ENCODE results near the gene RUNX1. TPM values are rescaled to one million over a fixed set of nuclear protein-coding genes. Genes with fewer than 3 reads are reported as not detected.

Gene RUNX1
- total and polyA plus RNA-seq, 10 of the 15 experiments (the other 5 are each of a cell fraction or from before 2014, with no cell fraction given), result 0.90 to 15.2 (median 4.1) TPM

DNA sequence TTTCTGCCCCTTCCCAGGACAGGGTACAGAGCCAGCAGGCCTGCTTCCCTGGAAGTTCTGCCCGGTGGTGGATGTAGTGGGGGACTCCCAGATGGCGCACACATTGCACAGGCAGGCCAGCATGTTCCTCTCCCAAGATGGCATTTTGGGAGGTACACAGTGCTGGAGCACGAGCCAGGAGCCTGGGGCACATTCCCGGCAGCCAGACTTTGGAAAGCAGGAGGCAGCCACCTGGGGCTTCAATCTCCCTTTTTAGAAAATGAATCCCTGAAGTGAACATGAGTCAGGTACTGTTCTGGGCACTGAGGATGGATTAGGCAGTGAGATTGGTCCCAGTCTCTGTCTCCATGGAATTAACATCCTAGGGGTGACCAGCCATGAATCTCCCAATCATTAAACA lies 56.9 kb downstream of the RUNX1 start:
- Histone ChIP-seq H3K9me3 (replicated peaks; ENCODE audit: control insufficient read depth, insufficient read depth, low read length) (no peaks in the 10 kb centered on the region), H3K79me2 (ENCODE audit: control insufficient read depth, insufficient read depth, low read length) (no peaks in the 10 kb centered on the region), H3K36me3 (ENCODE audit: control insufficient read depth in 2 of 2, insufficient read depth in 2 of 2, low read length in 1 of 2) (no peaks in the 10 kb centered on the region), H3K9ac (ENCODE audit: control insufficient read depth, insufficient read depth, low read length) (no peak overlapping the region), H3K27me3 (replicated peaks in 1 of 2; ENCODE audit: control insufficient read depth in 2 of 2, insufficient read depth in 2 of 2, low read length in 1 of 2) (peaks cover 0 to 4% of the 10 kb centered on the region in 2 experiments; a peak in 2 of 4 replicates), H3K4me3 (no peak overlapping the region), H4K20me1 (ENCODE audit: control insufficient read depth, insufficient read depth) (no peaks in the 10 kb centered on the region), H3K4me1 (ENCODE audit: control insufficient read depth, insufficient read depth, low read length) (peaks cover 16% of the 10 kb centered on the region), H3K27ac (ENCODE audit: control insufficient read depth, insufficient read depth) (no peak overlapping the region), H3K4me2 (ENCODE audit: control insufficient read depth, insufficient read depth) (no peak overlapping the region), H2AFZ (ENCODE audit: control insufficient read depth, low read depth, low read length) (no peak overlapping the region)
- DNase-seq (ENCODE audit: low read depth, low spot score) (no peak), FAIRE-seq (no peak), ATAC-seq (no peak)
- SMC1A ChIA-PET (ENCODE audit: uncharacterized antibody, unreplicated experiment), result no interaction called here
- POLR2A ChIA-PET, result no interaction called here
- no TSS peak for BruUV-seq (replicated peaks)
- TF ChIP-seq NR2C2 (IDR thresholded peaks at IDR 0.05; ENCODE audit: borderline replicate concordance, control insufficient read depth, insufficient read length, low read depth) (no peak), SKIL (IDR thresholded peaks at IDR 0.05; ENCODE audit: low read depth, poor library complexity, severe bottlenecking) (no peak)
- RAD21 ChIA-PET (ENCODE audit: unreplicated experiment), result no interaction called here
- 49% methylated on average over 4 of the region's 4 CpGs for WGBS (ENCODE audit: insufficient coverage, insufficient replicate concordance, low lambda C conversion rate, missing lambda C conversion rate)
- intact Hi-C loops (cut with micrococcal nuclease; ENCODE audit: unreplicated experiment) (no loop called here), in situ Hi-C loops (cut with MboI) (no loop called here)
- CTCF ChIA-PET, result no interaction called here

GRCh38 chr21:34991366-34991957 lies 57.6 kb downstream of the RUNX1 start:
- POLR2A ChIA-PET, result no interaction called here
- CTCF ChIA-PET, result no interaction called here
- ATAC-seq (no peak), FAIRE-seq (no peak), DNase-seq (ENCODE audit: low read depth, low spot score) (no peak)
- Histone ChIP-seq H3K4me2 (ENCODE audit: control insufficient read depth, insufficient read depth) (no peak overlapping the region), H2AFZ (ENCODE audit: control insufficient read depth, low read depth, low read length) (no peak overlapping the region), H3K4me1 (ENCODE audit: control insufficient read depth, insufficient read depth, low read length) (peaks cover 22% of the 10 kb centered on the region), H3K27me3 (replicated peaks in 1 of 2; ENCODE audit: control insufficient read depth in 2 of 2, insufficient read depth in 2 of 2, low read length in 1 of 2) (peaks cover 0 to 4% of the 10 kb centered on the region in 2 experiments; a peak in 2 of 4 replicates), H3K27ac (ENCODE audit: control insufficient read depth, insufficient read depth) (no peak overlapping the region), H3K79me2 (ENCODE audit: control insufficient read depth, insufficient read depth, low read length) (no peaks in the 10 kb centered on the region), H4K20me1 (ENCODE audit: control insufficient read depth, insufficient read depth) (no peaks in the 10 kb centered on the region), H3K36me3 (ENCODE audit: control insufficient read depth in 2 of 2, insufficient read depth in 2 of 2, low read length in 1 of 2) (no peaks in the 10 kb centered on the region), H3K9ac (ENCODE audit: control insufficient read depth, insufficient read depth, low read length) (no peak overlapping the region), H3K4me3 (no peak overlapping the region), H3K9me3 (replicated peaks; ENCODE audit: control insufficient read depth, insufficient read depth, low read length) (no peaks in the 10 kb centered on the region)
- RAD21 ChIA-PET (ENCODE audit: unreplicated experiment), result no interaction called here
- in situ Hi-C loops (cut with MboI) (no loop called here), intact Hi-C loops (cut with micrococcal nuclease; ENCODE audit: unreplicated experiment) (no loop called here)
- no peak for TF ChIP-seq SMC3 (IDR thresholded peaks at IDR 0.05; ENCODE audit: borderline replicate concordance, low read length)
- no TSS peak for BruUV-seq (replicated peaks)
- SMC1A ChIA-PET (ENCODE audit: uncharacterized antibody, unreplicated experiment), result no interaction called here
- WGBS (ENCODE audit: insufficient coverage, insufficient replicate concordance, low lambda C conversion rate, missing lambda C conversion rate), result 50% methylated on average over 10 of the region's 10 CpGs

Measured in GM12878 (cell line).